Right lobe of liver (tissue), 6 donors: ENCODE measurements around the gene BCAR3. TPM values are rescaled to one million over a fixed set of nuclear protein-coding genes. Genes with fewer than 3 reads are reported as not detected.

Experiments
- ATAC-seq, 4 donors: fragments of 200-7000 bp; cut with Tn5 transposase; one replicate each; pipeline ENCODE4 v1.9.1; 2020; ENCODE audit warnings: mild to moderate bottlenecking in 4 of 4, moderate library complexity in 4 of 4
- DNase-seq, 3 donors: peaks; one replicate each; pipeline ENCODE4 v3.0.0-alpha.2; 2020
- H3K27ac ChIP-seq, 3 donors: fragments of 200-600 bp; one replicate each; pipeline ENCODE4 v1.8.0; 2022
- H3K27me3 ChIP-seq, 2 donors: fragments of 200-600 bp; one replicate each; pipeline ENCODE4 v1.8.0; 2022
- H3K36me3 ChIP-seq, 4 donors: fragments of 200-600 bp; sonication (generic) in 1 of 4; one replicate each; pipeline versions ENCODE4 v1.5.1 to v1.8.0; 2017 to 2022; ENCODE audit warnings: control low read depth in 1 of 4
- H3K4me1 ChIP-seq, 4 donors: fragments of 200-600 bp; sonication (generic) in 1 of 4; one replicate each; pipeline versions ENCODE4 v1.5.1 to v1.8.0; 2017 to 2022; ENCODE audit warnings: control low read depth in 1 of 4
- H3K4me3 ChIP-seq, 3 donors: fragments of 200-600 bp; one replicate each; pipeline ENCODE4 v1.8.0; 2022
- H3K9me3 ChIP-seq, 4 donors: fragments of 200-600 bp; sonication (generic) in 1 of 4; one replicate each; pipeline versions ENCODE4 v1.5.1 to v1.8.0; 2017 to 2022; ENCODE audit warnings: control low read depth in 1 of 4
- CTCF ChIP-seq, 4 donors: fragments of 200-600 bp in 3 of 4; fragments of 450-650 bp in 1 of 4; IDR thresholded peaks; one replicate each; pipeline versions ENCODE4 v1.5.1 to v1.8.0; 2016 to 2022; ENCODE audit warnings: antibody characterized with exemption in 4 of 4, mild to moderate bottlenecking in 2 of 4
- POLR2A ChIP-seq: fragments of 450-650 bp; IDR thresholded peaks from one replicate; pipeline ENCODE4 v1.6.1; 2017; ENCODE audit warnings: antibody characterized with exemption, mild to moderate bottlenecking
- WGBS: methylation state at CpG from one replicate; pipeline ENCODE4 v1.1.6; 2018; ENCODE audit warnings: low coverage, low lambda C conversion rate; ENCODE audit not compliant: insufficient coverage; ENCODE audit errors: missing lambda C conversion rate; 5-methylcytosine and 5-hydroxymethylcytosine counted together
- intact Hi-C, 2 donors: fragments of 100-400 bp; cut with DNase I; formaldehyde crosslinking; loops; one replicate each; pipeline versions ENCODE4 v1.11.2 to v1.14.1; 2022
- total RNA-seq, 6 experiments: library from RNA; depleted of rRNA in 2 of 6; stranded (reverse); fragments of >200 nt in 2 of 6; fragmentation: NEBNext Ultra II Directional in 3 of 6; extraction: Animal tissue kit (Norgen Biotek cat#: 25700) in 3 of 6; gene quantifications; one replicate each; pipeline versions ENCODE4 v1.1.0 to v1.2.4, GENCODE V29; 2016 to 2023
- donor health status: DM: no; HTN: yes; CAD: no.
- donor health status: DM: no; HTN: no; CAD: no.
- donor health status: DM: no; HTN: no; CAD: no.
- donor health status: DM: no; HTN: yes; CAD: no.
- donor health status: DM: no; HTN: yes; CAD: no.

Gene BCAR3
- total RNA-seq, 6 experiments from 2014 or later: 7.6 to 19.8 (median 12.9) TPM

GRCh38 chr1:93605026-93605568 is 76.5 kb downstream of the BCAR3 start:
- Histone ChIP-seq H3K36me3 (peaks cover 0 to 6% (median 0%) of the 10 kb centered on the region in 4 donors), H3K4me3 (no peak overlapping the region), H3K27me3 (no peaks in the 10 kb centered on the region), H3K9me3 (no peaks in the 10 kb centered on the region), H3K4me1 (no peaks in the 10 kb centered on the region), H3K27ac (no peak overlapping the region)
- no peak for TF ChIP-seq CTCF (IDR thresholded peaks at IDR 0.05)
- TF ChIP-seq POLR2A: no peak
- intact Hi-C loops: no loop called here
- WGBS: 85% methylated on average over 10 of the region's 10 CpGs
- DNase-seq (no peak), ATAC-seq (no peak)

- Histone ChIP-seq H3K4me3 (no peak overlapping the region), H3K4me1 (no peaks in the 10 kb centered on the region), H3K27ac (no peak overlapping the region), H3K9me3 (no peaks in the 10 kb centered on the region), H3K27me3 (no peaks in the 10 kb centered on the region), H3K36me3 (peaks cover 0 to 6% (median 0%) of the 10 kb centered on the region in 4 donors)
- WGBS: 86% methylated on average over 1 of the region's 1 CpG
- ATAC-seq (no peak), DNase-seq (no peak)
- no peak for TF ChIP-seq CTCF (IDR thresholded peaks at IDR 0.05)
- no peak for TF ChIP-seq POLR2A
- intact Hi-C loops: no loop called here
Measured at GRCh38 chr1:93604411-93604810, 77.2 kb downstream of the BCAR3 start.

- DNase-seq (no peak), ATAC-seq (no peak)
- intact Hi-C loops: no loop called here
- Histone ChIP-seq H3K4me3 (no peak overlapping the region), H3K27me3 (no peaks in the 10 kb centered on the region), H3K9me3 (no peaks in the 10 kb centered on the region), H3K4me1 (no peaks in the 10 kb centered on the region), H3K27ac (no peak overlapping the region), H3K36me3 (peaks cover 0 to 6% (median 0%) of the 10 kb centered on the region in 4 donors)
- WGBS: 78% methylated on average over 4 of the region's 4 CpGs
- TF ChIP-seq CTCF (IDR thresholded peaks at IDR 0.05) (no peak), POLR2A (no peak)
Measured at GRCh38 chr1:93603601-93604000, 78.0 kb downstream of the BCAR3 start.

GRCh38 chr1:93603106-93603505 is 78.5 kb downstream of the BCAR3 start:
- DNase-seq (no peak), ATAC-seq (no peak)
- Histone ChIP-seq H3K4me3 (no peak overlapping the region), H3K36me3 (peaks cover 0 to 6% (median 0%) of the 10 kb centered on the region in 4 donors), H3K4me1 (no peaks in the 10 kb centered on the region), H3K27ac (no peak overlapping the region), H3K9me3 (no peaks in the 10 kb centered on the region), H3K27me3 (no peaks in the 10 kb centered on the region)
- intact Hi-C loops: no loop called here
- no peak for TF ChIP-seq CTCF (IDR thresholded peaks at IDR 0.05)
- no peak for TF ChIP-seq POLR2A
- WGBS: 53% methylated on average over 3 of the region's 3 CpGs

- Histone ChIP-seq H3K4me1 (no peaks in the 10 kb centered on the region), H3K27ac (no peak overlapping the region), H3K4me3 (no peak overlapping the region), H3K36me3 (peaks cover 0 to 8% (median 0%) of the 10 kb centered on the region in 4 donors), H3K9me3 (no peaks in the 10 kb centered on the region), H3K27me3 (no peaks in the 10 kb centered on the region)
- no peak for ATAC-seq
- TF ChIP-seq POLR2A (no peak), CTCF (IDR thresholded peaks at IDR 0.05) (no peak)
- intact Hi-C loops: no loop called here
- no peak for DNase-seq
- 96% methylated on average over 3 of the region's 4 CpGs for WGBS
Measured at GRCh38 chr1:93602101-93602500, 79.5 kb downstream of the BCAR3 start.
